GM12878 (cell line): ENCODE data around the gene YAF2. TPM values are rescaled to one million over a fixed set of nuclear protein-coding genes. Genes with fewer than 3 reads are reported as not detected.

Experiments used
- ATAC-seq: fragments of 200-7000 bp; cut with Tn5 transposase; 3 replicates; pipeline ENCODE4 v1.9.1; 2020; ENCODE audit warnings: mild to moderate bottlenecking, moderate library complexity
- BruUV-seq: library from RNA; stranded (reverse); fragments of 400-500 nt; replicated peaks from 2 replicates; lab custom pipeline; 2021; lab: Mats Ljungman, UMichigan
- CTCF ChIA-PET: fragments of 300-600 bp; sonication (Branson Sonifier 250); formaldehyde crosslinking; extraction: SDS; loops from one replicate; lab custom pipeline; 2021; ENCODE audit warnings: inconsistent platforms; lab: Yijun Ruan, JAX
- POLR2A ChIA-PET: fragments of 350-600 bp; formaldehyde crosslinking; extraction: SDS; loops from one replicate; lab custom pipeline; 2021; ENCODE audit warnings: inconsistent platforms; lab: Charles Lee
- RAD21 ChIA-PET: fragments of 300-600 bp; sonication (Branson Sonifier 250); formaldehyde crosslinking; loops from one replicate; lab custom pipeline; 2023; ENCODE audit warnings: antibody characterized with exemption; ENCODE audit not compliant: unreplicated experiment; lab: Charles Lee
- SMC1A ChIA-PET: fragments of 300-600 bp; sonication (Branson Sonifier 250); formaldehyde crosslinking; loops from one replicate; lab custom pipeline; 2023; ENCODE audit not compliant: unreplicated experiment, uncharacterized antibody; lab: Charles Lee
- DNase-seq: peaks from one replicate; pipeline ENCODE4 v3.0.0-alpha.2; 2011; ENCODE audit warnings: low read depth, low spot score
- FAIRE-seq: peaks from 3 replicates; lab custom pipeline; 2011; peaks lifted over from hg19 to GRCh38; lab: Jason Lieb, UNC
- H2AFZ ChIP-seq: 2 replicates; pipeline ENCODE4 v1.6.0; 2011; ENCODE audit warnings: low read depth, low read length, control low read depth; ENCODE audit not compliant: control insufficient read depth
- H3K27ac ChIP-seq: 2 replicates; pipeline ENCODE4 v1.5.1; 2011; ENCODE audit warnings: control low read depth; ENCODE audit not compliant: control insufficient read depth, insufficient read depth
- H3K27me3 ChIP-seq, 2 experiments: replicated peaks in 1 of 2; 2 replicates each; pipeline versions ENCODE4 v1.6.0 to v1.6.1; 2011; ENCODE audit warnings: low read length in 1 of 2; ENCODE audit not compliant: control insufficient read depth in 2 of 2, insufficient read depth in 2 of 2
- H3K36me3 ChIP-seq, 2 experiments: 2 replicates each; pipeline ENCODE4 v1.5.1; 2011; ENCODE audit warnings: low read length in 1 of 2; ENCODE audit not compliant: control insufficient read depth in 2 of 2, insufficient read depth in 2 of 2
- H3K4me1 ChIP-seq: 2 replicates; pipeline ENCODE4 v1.6.1; 2011; ENCODE audit warnings: mild to moderate bottlenecking, low read length, moderate library complexity, mixed read lengths; ENCODE audit not compliant: control insufficient read depth, insufficient read depth
- H3K4me2 ChIP-seq: 2 replicates; pipeline ENCODE4 v1.6.0; 2011; ENCODE audit warnings: control low read depth; ENCODE audit not compliant: control insufficient read depth, insufficient read depth
- H3K4me3 ChIP-seq: fragments of 200-600 bp; sonication (generic); 2 replicates; pipeline ENCODE4 v1.5.1; 2016
- H3K79me2 ChIP-seq: 2 replicates; pipeline ENCODE4 v1.6.0; 2011; ENCODE audit warnings: low read length; ENCODE audit not compliant: control insufficient read depth, insufficient read depth
- H3K9ac ChIP-seq: 2 replicates; pipeline ENCODE4 v1.8.0; 2011; ENCODE audit warnings: low read length, control low read depth, mixed read lengths; ENCODE audit not compliant: control insufficient read depth, insufficient read depth
- H3K9me3 ChIP-seq: replicated peaks from 3 replicates; pipeline ENCODE4 v1.5.1; 2011; ENCODE audit warnings: mild to moderate bottlenecking, low read length; ENCODE audit not compliant: control insufficient read depth, insufficient read depth
- H4K20me1 ChIP-seq: 2 replicates; pipeline ENCODE4 v1.6.0; 2011; ENCODE audit not compliant: control insufficient read depth, insufficient read depth
- ATF7 ChIP-seq: fragments of 450-650 bp; IDR thresholded peaks from 2 replicates; pipeline ENCODE4 v1.6.1; 2016; ENCODE audit warnings: low read depth, mild to moderate bottlenecking
- BRCA1 ChIP-seq: IDR thresholded peaks from 2 replicates; pipeline ENCODE4 v1.6.1; 2011; ENCODE audit warnings: low read depth, low read length, improper control_type of control experiment
- CHD1 ChIP-seq: IDR thresholded peaks from 2 replicates; pipeline ENCODE4 v1.6.1; 2012; ENCODE audit warnings: low read depth, low read length, improper control_type of control experiment
- ELK1 ChIP-seq: IDR thresholded peaks from 2 replicates; pipeline ENCODE4 v1.6.1; 2012; ENCODE audit warnings: low read depth, low read length, improper control_type of control experiment
- HDAC6 ChIP-seq: fragments of 200-600 bp; sonication (generic); IDR thresholded peaks from one replicate; pipeline ENCODE4 v1.8.0; 2017; ENCODE audit warnings: antibody characterized with exemption; ENCODE audit not compliant: unreplicated experiment
- SMAD5 ChIP-seq: IDR thresholded peaks from 2 replicates; pipeline ENCODE4 v1.6.1; 2016; ENCODE audit warnings: antibody characterized with exemption, low read depth
- SMARCA5 ChIP-seq: fragments of 450-650 bp; IDR thresholded peaks from 2 replicates; pipeline ENCODE4 v1.6.1; 2017; ENCODE audit warnings: mild to moderate bottlenecking
- TCF3 ChIP-seq: IDR thresholded peaks from 2 replicates; pipeline ENCODE4 v1.6.1; 2012; ENCODE audit warnings: low read depth, mild to moderate bottlenecking, low read length, borderline replicate concordance; ENCODE audit not compliant: insufficient read depth
- ZBTB11 ChIP-seq: fragments of 450-650 bp; formaldehyde crosslinking; IDR thresholded peaks from 2 replicates; pipeline ENCODE4 v1.5.0; 2022; ENCODE audit warnings: mild to moderate bottlenecking, missing genetic modification characterization
- WGBS: methylation state at CpG from one replicate; pipeline ENCODE4 v1.1.6; 2016; ENCODE audit warnings: low lambda C conversion rate; ENCODE audit not compliant: insufficient replicate concordance, insufficient coverage; ENCODE audit errors: missing lambda C conversion rate; 5-methylcytosine and 5-hydroxymethylcytosine counted together
- in situ Hi-C: fragments of 300-500 bp; cut with MboI; formaldehyde crosslinking; loops from 9 replicates; pipeline ENCODE4 v1.14.3; 2018; ENCODE audit warnings: mixed read lengths
- intact Hi-C: fragments of 100-400 bp; cut with micrococcal nuclease; formaldehyde crosslinking; loops from one replicate; pipeline ENCODE4 v1.14.2; 2022; ENCODE audit not compliant: unreplicated experiment
- polyA plus RNA-seq, 11 experiments: library from polyadenylated mRNA; depleted of rRNA in 4 of 11; unstranded in 6 of 11; stranded (reverse) in 5 of 11; fragments of >200 nt; fragmentation: Nextera tagmentation in 4 of 11; fragmentation: Illumina TruSeq in 1 of 11; extraction: Ambion mirVana in 4 of 11; extraction: Trizol in 1 of 11; gene quantifications; 1 replicate in 1 of 11; 2 replicates in 10 of 11; pipeline versions ENCODE4 v1.2.1 to v1.2.3, GENCODE V29; 2011 to 2016; ENCODE audit warnings: inconsistent platforms in 2 of 11, missing spikeins in 2 of 11, low read depth in 1 of 11
- total RNA-seq, 4 experiments: library from RNA; depleted of rRNA in 3 of 4; stranded (reverse); fragments of >200 nt in 3 of 4; fragmentation: Illumina TruSeq in 1 of 4; extraction: Trizol in 1 of 4; gene quantifications; 2 replicates each; pipeline versions ENCODE4 v1.2.1 to v1.2.3, GENCODE V29; 2013 to 2021
- TF ChIP-seq, protein P1 (sequence below): fragments of 450-650 bp; IDR thresholded peaks from 2 replicates; pipeline ENCODE4 v1.6.1; 2014; ENCODE audit warnings: mild to moderate bottlenecking

Gene YAF2
- total and polyA plus RNA-seq, 10 of the 15 experiments (the other 5 are each of a cell fraction or from before 2014, with no cell fraction given), result 18.8 to 36.6 (median 23.0) TPM

- H3K27ac ChIP-seq, result no peak overlapping the region
- SMC1A ChIA-PET, result interaction anchor here (0.6 to 1.8 kb wide), 4 partner anchors 50 to 88 kb away, joined by 3 to 5 read pairs (median 4); no protein-coding TSS in a partner anchor
- intact Hi-C loops, result no loop called here
- FAIRE-seq (no peak), DNase-seq (no peak), ATAC-seq (no peak)
- CTCF ChIA-PET, result interaction anchor here (1.1 kb wide), 1 partner anchor 108 kb away, joined by 3 read pairs; no protein-coding TSS in a partner anchor
- no peak overlapping the region for H3K4me2 ChIP-seq
- no peak overlapping the region for H3K9ac ChIP-seq
- no TSS peak for BruUV-seq
- peaks cover 3% of the 10 kb centered on the region; the same call in 1 of the 2 replicates for H3K4me1 ChIP-seq
- TF ChIP-seq SMARCA5 (no peak), TCF3 (no peak), ATF7 (no peak), CHD1 (no peak), BRCA1 (no peak), SMAD5 (no peak), ZBTB11 (no peak), HDAC6 (no peak), ELK1 (no peak)
- TF ChIP-seq, protein P1, sequence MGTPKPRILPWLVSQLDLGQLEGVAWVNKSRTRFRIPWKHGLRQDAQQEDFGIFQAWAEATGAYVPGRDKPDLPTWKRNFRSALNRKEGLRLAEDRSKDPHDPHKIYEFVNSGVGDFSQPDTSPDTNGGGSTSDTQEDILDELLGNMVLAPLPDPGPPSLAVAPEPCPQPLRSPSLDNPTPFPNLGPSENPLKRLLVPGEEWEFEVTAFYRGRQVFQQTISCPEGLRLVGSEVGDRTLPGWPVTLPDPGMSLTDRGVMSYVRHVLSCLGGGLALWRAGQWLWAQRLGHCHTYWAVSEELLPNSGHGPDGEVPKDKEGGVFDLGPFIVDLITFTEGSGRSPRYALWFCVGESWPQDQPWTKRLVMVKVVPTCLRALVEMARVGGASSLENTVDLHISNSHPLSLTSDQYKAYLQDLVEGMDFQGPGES, result no peak
- POLR2A ChIA-PET, result no interaction called here
- H3K79me2 ChIP-seq, result peaks cover 33% of the 10 kb centered on the region
- WGBS, result 91% methylated on average over 11 of the region's 11 CpGs
- no peak overlapping the region for H2AFZ ChIP-seq
- in situ Hi-C loops, result no loop called here
- no peaks in the 10 kb centered on the region for H3K27me3 ChIP-seq
- RAD21 ChIA-PET, result no interaction called here
- H3K9me3 ChIP-seq, result no peaks in the 10 kb centered on the region
- H3K36me3 ChIP-seq, result no peaks in the 10 kb centered on the region
- no peak overlapping the region for H3K4me3 ChIP-seq
- H4K20me1 ChIP-seq, result no peaks in the 10 kb centered on the region
These were observed 2.2 kb upstream of the YAF2 start for GRCh38 chr12:42240131-42240750.
